ENCODE measurements around the gene METRNL. TPM values are rescaled to one million over a fixed set of nuclear protein-coding genes. Genes with fewer than 3 reads are reported as not detected.

Gene METRNL
- polyA plus RNA-seq, 3 donors, result 13.1 to 133 (median 29.8) TPM

- Mint-ChIP-seq H3K4me1 (peaks cover 17% of the 10 kb centered on the region), H3K27ac (peak overlapping the region in 1 of 7 donors; percentile 26), H3K9me3 (peaks cover 0 to 2% (median 0%) of the 10 kb centered on the region in 7 donors), H3K4me3 (no peak overlapping the region), H3K27me3 (ENCODE audit: low read depth in 3 of 3) (peaks cover 3 to 16% (median 12%) of the 10 kb centered on the region in 3 donors), H3K36me3 (peaks cover 1 to 2% of the 10 kb centered on the region in 2 donors)
- H3K36me3 ChIP-seq (replicated peaks in 1 of 2; ENCODE audit: control insufficient read depth in 1 of 2, insufficient read depth in 2 of 2, low read length in 2 of 2), result no peaks in the 10 kb centered on the region
- no peak overlapping the region for H3K27ac ChIP-seq (ENCODE audit: low read depth in 1 of 2, low read length in 2 of 2)
- no peak overlapping the region for H3K4me2 ChIP-seq (replicated peaks; ENCODE audit: extremely low read depth, low read length, poor library complexity, severe bottlenecking)
- H4K20me1 ChIP-seq (ENCODE audit: insufficient read depth, low read length), result no peaks in the 10 kb centered on the region
- peaks cover 0 to 4% of the 10 kb centered on the region in 2 donors for H3K27me3 ChIP-seq (ENCODE audit: control insufficient read depth in 2 of 2, insufficient read depth in 2 of 2, low read length in 2 of 2)
- 95% methylated on average over 10 of the region's 14 CpGs for WGBS (ENCODE audit: insufficient coverage)
- H3K79me2 ChIP-seq (ENCODE audit: insufficient read depth, low read length), result no peaks in the 10 kb centered on the region
- H3K4me3 ChIP-seq (replicated peaks in 1 of 3; ENCODE audit: low read depth in 2 of 3, low read length in 3 of 3), result no peak overlapping the region
- no peak overlapping the region for H2AFZ ChIP-seq (ENCODE audit: insufficient read depth, low read depth, low read length, poor library complexity, severe bottlenecking)
- intact Hi-C loops (cut with micrococcal nuclease), result no loop called here
- no peak overlapping the region for H3K9ac ChIP-seq (ENCODE audit: insufficient read depth, low read length, poor library complexity, severe bottlenecking)
- DNase-seq, result no peak
- TF ChIP-seq CTCF (IDR thresholded peaks at IDR 0.05), result no peak
- H3K9me3 ChIP-seq (replicated peaks in 1 of 2; ENCODE audit: control insufficient read depth in 1 of 2, insufficient read depth in 1 of 2, low read length in 2 of 2), result no peaks in the 10 kb centered on the region
- peaks cover 9 to 11% of the 10 kb centered on the region in 2 donors for H3K4me1 ChIP-seq (ENCODE audit: control insufficient read depth in 1 of 2, insufficient read depth in 2 of 2, low read length in 2 of 2)
Measured at GRCh38 chr17:83131401-83132011, 52.1 kb downstream of the METRNL start.

GRCh38 chr17:83132251-83133081, 53.1 kb downstream of the METRNL start:
- H3K27me3 ChIP-seq (ENCODE audit: control insufficient read depth in 2 of 2, insufficient read depth in 2 of 2, low read length in 2 of 2), result peaks cover 0 to 4% of the 10 kb centered on the region in 2 donors
- H3K27me3 Mint-ChIP-seq (ENCODE audit: low read depth in 3 of 3), result peaks cover 3 to 20% (median 12%) of the 10 kb centered on the region in 3 donors
- no peak overlapping the region for H2AFZ ChIP-seq (ENCODE audit: insufficient read depth, low read depth, low read length, poor library complexity, severe bottlenecking)
- H3K27ac ChIP-seq (ENCODE audit: low read depth in 1 of 2, low read length in 2 of 2), result no peak overlapping the region
- peaks cover 0 to 1% of the 10 kb centered on the region in 2 donors for H3K36me3 Mint-ChIP-seq
- H4K20me1 ChIP-seq (ENCODE audit: insufficient read depth, low read length), result no peaks in the 10 kb centered on the region
- H3K4me1 ChIP-seq (ENCODE audit: control insufficient read depth in 1 of 2, insufficient read depth in 2 of 2, low read length in 2 of 2), result peaks cover 0 to 3% of the 10 kb centered on the region in 2 donors
- H3K4me2 ChIP-seq (replicated peaks; ENCODE audit: extremely low read depth, low read length, poor library complexity, severe bottlenecking), result no peak overlapping the region
- no peak overlapping the region for H3K4me3 Mint-ChIP-seq
- peak in 2 of 3 donors; percentile 20 to 62 for DNase-seq
- no peak overlapping the region for H3K9ac ChIP-seq (ENCODE audit: insufficient read depth, low read length, poor library complexity, severe bottlenecking)
- no peaks in the 10 kb centered on the region for H3K36me3 ChIP-seq (replicated peaks in 1 of 2; ENCODE audit: control insufficient read depth in 1 of 2, insufficient read depth in 2 of 2, low read length in 2 of 2)
- TF ChIP-seq CTCF (IDR thresholded peaks at IDR 0.05), result no peak
- H3K4me3 ChIP-seq (replicated peaks in 1 of 3; ENCODE audit: low read depth in 2 of 3, low read length in 3 of 3), result no peak overlapping the region
- intact Hi-C loops (cut with micrococcal nuclease), result no loop called here
- peaks cover 11% of the 10 kb centered on the region for H3K4me1 Mint-ChIP-seq
- no peaks in the 10 kb centered on the region for H3K9me3 ChIP-seq (replicated peaks in 1 of 2; ENCODE audit: control insufficient read depth in 1 of 2, insufficient read depth in 1 of 2, low read length in 2 of 2)
- 78% methylated on average over 17 of the region's 21 CpGs for WGBS (ENCODE audit: insufficient coverage)
- no peaks in the 10 kb centered on the region for H3K79me2 ChIP-seq (ENCODE audit: insufficient read depth, low read length)
- H3K9me3 Mint-ChIP-seq, result peaks cover 0 to 2% (median 0%) of the 10 kb centered on the region in 7 donors
- no peak overlapping the region for H3K27ac Mint-ChIP-seq

Measured in CD14-positive monocyte (primary cell).